Right lobe of liver (tissue), 4 donors: Measurements from ENCODE around the gene ZNF17.

Experiments
- POLR2A ChIP-seq: fragments of 450-650 bp; IDR thresholded peaks from one replicate; pipeline ENCODE4 v1.6.1; 2017; ENCODE audit warnings: antibody characterized with exemption, mild to moderate bottlenecking
- TF ChIP-seq, protein P1 (sequence below), 4 donors: fragments of 200-600 bp in 3 of 4; fragments of 450-650 bp in 1 of 4; IDR thresholded peaks; one replicate each; pipeline versions ENCODE4 v1.5.1 to v1.8.0; 2016 to 2022; ENCODE audit warnings: antibody characterized with exemption in 4 of 4, mild to moderate bottlenecking in 2 of 4
- donor health status: DM: no; HTN: no; CAD: no.
- donor health status: DM: no; HTN: no; CAD: no.
- donor health status: DM: no; HTN: yes; CAD: no.

DNA sequence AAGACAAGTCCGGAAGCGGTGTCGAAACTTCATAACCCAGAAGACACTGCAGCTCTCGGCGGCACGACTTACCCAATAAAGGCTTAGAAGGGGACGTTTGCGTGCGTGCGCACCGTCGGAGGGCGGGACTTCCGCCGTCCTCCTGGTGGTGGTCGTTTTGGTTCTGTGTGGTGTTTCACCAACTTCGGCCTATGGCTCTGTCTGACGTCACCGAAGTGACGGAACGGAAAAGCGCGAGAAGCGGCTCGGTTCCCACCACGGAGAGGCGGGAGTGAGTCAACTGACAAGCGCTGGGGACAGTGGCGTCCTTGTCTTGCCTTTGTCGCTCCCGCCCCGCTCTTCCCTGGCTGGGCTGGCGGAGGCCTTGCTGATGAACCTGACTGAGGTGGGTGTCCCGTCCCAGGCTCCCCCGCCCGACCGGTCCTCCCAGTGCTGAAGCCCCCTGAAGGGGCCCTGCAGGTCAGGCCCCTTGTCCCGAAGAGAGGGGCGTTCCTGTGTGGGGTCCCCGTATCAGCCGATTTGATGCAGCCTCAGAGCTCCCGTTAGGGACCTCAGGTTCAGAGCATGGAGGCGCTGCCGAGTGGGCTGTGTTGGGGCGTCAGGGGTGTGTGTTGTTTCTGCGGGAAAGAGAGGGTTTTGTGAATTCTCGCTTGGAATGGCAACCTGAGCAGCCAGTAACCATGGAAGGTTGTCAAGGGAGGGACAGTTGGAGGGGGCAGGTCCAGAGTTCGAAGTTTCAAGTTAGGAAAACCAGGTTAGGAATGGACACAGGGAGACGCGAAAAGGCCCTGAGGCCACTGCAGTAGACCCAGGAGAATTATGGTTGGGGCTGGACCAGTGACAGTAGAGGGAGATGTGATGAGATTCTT lies 21.0 kb upstream of the ZNF17 start, which contains the start of gene ZNF548:
- TF ChIP-seq, protein P1, sequence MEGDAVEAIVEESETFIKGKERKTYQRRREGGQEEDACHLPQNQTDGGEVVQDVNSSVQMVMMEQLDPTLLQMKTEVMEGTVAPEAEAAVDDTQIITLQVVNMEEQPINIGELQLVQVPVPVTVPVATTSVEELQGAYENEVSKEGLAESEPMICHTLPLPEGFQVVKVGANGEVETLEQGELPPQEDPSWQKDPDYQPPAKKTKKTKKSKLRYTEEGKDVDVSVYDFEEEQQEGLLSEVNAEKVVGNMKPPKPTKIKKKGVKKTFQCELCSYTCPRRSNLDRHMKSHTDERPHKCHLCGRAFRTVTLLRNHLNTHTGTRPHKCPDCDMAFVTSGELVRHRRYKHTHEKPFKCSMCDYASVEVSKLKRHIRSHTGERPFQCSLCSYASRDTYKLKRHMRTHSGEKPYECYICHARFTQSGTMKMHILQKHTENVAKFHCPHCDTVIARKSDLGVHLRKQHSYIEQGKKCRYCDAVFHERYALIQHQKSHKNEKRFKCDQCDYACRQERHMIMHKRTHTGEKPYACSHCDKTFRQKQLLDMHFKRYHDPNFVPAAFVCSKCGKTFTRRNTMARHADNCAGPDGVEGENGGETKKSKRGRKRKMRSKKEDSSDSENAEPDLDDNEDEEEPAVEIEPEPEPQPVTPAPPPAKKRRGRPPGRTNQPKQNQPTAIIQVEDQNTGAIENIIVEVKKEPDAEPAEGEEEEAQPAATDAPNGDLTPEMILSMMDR (IDR thresholded peaks at IDR 0.05), result peak in 2 of 4 donors; percentile 5 to 20
- TF ChIP-seq POLR2A, result peak; percentile 46
